GM21526 (cell line): ENCODE measurements around the gene VILL.
"Not testable (repeated sequence)": the region's sequence is repeated elsewhere in the genome, so short reads cannot be mapped to it uniquely, and the experiment has no call there.

Experiments
- ATAC-seq: cut with Tn5 transposase; IDR thresholded peaks from one replicate; pipeline ENCODE4 v1.9.1; 2021; ENCODE audit warnings: moderate library complexity; ENCODE audit not compliant: unreplicated experiment, low FRiP score

Gene VILL

DNA sequence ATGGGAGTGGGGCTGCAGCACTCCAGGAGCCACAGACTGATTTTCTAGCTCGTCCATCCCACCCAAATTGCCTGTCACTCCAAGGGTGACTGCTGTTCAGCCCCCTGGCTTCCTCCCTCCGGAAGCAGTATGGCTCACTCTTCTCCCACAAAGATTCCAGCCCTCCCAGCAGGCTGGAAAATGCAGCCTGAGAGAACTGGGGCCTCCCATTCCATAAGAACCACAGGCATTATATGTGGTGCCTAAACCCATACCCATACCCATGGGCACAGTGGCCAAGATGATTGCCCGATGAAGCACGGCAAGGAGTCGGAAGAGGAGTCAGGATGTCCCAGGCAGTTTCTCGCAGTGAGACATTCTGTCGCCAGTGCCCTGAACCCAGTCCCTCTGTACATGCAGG lies 6.0 kb upstream of the VILL start:
- no peak for ATAC-seq

DNA sequence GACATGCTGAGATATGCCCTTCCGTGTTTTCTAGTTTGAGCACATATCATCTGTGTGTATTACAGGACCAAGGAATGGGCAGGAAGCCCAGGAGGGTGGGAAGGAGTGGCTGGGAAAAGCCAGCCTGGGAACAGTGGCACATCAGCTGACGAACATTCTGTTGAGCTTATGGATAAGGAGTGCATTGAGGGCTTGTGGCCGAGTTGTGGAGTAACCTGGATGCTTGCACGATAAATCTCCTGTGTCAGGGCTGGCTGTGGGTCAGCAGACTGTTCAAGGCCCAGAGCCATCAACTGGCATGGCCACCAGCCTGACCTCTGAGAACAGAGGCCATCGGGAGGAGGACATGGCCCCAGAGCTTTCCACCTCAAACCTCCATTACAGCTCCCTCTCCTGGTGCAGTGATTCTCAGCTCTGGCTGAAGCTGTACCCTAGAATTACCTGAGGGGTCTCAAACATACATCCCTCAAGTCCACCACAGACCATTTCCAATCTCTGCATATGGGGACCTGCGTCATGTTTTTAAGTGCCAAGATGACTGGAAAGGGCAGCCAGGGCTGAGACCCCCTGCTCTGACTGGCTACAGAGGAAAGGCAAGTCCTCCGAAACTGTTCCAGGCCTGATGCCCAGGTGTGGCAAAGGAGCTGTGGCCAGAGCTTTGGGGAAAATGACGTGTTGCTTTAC lies 4.8 kb upstream of the VILL start:
- ATAC-seq: no peak

DNA sequence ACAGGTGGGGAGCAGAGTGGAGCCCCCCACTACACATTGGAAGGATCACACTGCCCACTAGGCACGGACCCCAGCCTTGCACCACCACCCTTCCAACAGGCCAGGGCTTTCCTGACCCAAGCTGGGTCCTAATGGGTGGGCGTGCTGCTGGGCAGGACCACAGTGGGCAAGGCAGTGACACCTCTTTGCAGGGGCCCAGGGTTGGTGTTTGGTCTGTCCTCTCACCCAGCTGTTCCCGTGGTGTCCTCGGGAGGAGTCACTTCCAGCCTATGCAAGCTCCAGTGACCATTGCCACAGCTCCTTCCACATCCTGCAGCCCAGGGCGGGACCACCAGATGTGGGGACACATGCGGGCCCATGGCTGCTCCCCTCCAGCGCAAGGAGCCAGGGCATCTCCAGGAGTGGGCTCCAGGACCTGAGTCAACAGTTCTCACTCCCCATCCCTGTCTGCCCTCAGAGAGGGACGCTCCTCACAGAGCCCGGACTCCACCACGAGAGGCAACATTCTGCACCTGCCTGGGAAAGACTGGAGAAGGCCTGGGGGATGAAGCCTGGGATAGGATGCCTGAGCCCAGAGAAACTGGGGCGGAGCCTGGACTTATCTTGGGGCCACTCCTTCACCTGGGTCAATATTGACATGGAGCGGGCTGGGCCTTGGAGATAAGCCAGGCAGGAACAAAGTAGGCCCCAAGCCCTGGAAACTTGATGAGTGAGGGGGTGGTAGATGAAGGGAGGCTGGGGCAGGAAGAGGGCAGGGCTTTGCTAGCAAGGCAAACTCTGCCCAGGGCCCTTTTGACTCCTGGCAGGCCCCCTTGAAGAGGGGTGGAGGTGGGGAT lies 3.9 kb upstream of the VILL start:
- no peak for ATAC-seq

DNA sequence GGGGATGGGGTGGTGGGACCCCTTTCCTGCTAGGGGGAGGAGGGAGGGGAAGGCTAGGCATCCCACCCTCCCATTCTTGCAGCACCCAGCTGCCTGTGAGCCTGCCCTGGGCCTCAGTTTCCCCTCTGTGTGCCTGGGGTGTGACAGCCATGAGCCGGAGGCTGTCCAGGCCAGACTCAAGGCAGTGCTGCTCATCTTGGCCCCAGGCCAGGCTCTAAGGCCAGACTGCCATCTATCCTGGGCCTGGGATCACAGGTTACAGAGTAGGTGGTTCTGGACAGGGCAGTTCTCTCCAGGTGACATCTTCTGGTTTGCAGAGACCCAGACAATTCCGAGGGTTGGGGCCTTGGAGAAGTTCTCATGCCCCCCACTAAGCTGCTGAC lies 3.3 kb upstream of the VILL start:
- no peak for ATAC-seq

DNA sequence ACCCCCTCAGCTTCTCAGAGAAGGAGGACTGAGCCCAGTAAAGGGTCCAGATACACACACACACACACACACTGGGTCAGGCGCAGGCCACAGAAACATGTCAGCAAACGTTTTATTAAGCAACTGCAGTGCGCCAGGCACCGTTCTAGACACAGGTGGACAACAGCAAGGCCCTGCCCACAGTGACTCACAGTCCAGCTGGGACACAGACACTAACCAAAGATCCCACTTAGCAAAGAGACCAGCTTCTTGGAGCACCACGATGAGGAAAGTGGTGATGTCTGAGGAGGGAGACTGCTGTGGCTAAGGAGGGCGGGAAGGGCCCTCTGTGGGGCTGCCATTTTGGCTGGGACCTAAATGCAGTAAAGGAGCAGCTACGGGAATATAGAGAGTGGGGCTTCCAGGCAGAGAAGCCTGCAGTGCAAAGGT lies 2.8 kb upstream of the VILL start:
- ATAC-seq: no peak

DNA sequence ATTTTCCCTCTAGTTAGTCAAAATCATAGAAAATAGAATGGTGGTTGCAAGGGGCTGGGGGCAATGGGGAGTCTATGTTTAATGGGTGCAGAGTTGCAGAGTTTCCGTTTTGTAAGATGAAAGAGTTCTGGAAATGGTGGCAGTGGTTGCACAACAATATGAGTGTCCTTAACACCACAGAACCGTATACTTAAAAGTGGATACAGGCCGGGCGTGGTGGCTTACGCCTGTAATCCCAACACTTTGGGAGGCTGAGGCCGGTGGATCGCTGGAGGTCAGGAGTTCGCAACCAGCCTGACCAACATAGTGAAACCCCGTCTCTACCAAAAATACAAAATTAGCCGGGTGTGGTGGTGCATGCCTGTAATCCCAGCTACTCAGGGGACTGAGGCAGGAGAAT lies 2.2 kb upstream of the VILL start:
- ATAC-seq: not testable (repeated sequence)

DNA sequence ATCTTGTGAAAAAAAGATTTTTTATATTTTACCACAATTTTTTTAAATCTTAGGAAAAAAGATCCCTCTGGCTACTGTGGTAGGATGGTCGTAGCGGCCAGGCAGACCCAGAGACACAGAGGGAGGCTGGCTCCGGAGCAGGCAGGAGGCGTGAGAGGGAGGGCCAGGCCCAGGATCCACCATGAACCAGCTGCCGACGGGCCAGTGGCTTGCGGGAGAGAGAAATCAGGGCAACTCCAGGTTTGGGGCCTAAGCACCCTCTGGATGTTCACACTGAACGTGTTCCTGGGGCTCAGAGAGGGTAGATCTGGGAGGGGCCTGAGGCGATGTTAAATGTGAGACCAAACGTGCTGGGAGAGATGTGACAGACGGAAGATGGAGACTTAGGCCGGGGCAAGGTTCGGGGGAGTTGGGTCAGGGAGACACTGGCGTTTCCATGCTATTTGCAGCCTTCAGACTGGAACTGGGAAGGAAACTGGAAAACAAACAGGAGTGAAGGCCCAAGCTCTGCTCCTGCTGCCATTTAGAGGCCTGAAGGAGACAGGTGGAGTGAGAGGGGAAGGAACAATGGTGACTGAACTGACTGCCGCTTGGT lies 1.6 kb upstream of the VILL start:
- ATAC-seq: no peak

DNA sequence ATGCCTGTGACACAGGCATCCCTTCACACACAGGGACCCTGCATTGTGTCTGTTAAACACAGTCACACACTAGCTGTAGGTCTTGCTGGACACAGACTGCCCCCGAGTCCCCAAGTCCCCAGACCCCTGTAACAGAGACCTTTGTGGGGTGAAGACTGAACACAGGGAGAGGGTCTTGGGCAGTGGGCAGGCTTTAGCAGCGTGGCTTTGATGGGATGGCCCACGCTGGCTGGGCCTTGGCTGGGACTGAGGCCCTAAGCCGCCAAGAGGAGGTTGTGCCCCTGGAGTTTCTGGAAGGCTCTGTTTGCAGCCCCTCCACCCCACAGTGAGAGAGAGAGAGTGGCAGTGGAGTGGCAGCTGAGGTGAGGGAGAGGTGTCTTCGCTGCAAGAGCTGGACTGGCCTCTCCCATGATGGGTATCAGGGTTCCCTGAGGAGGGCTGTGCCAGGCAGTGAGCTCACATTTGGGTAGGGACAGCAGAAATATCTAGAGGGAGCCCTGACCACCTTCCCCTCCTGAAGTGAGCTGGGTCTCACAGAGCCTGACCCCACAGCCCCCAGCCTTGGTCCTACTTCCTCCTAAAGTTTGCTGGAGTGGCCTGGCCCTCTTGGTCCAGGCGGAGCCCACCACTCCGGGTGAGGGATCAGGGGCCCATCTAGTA lies 635 bp upstream of the VILL start:
- ATAC-seq: no peak

DNA sequence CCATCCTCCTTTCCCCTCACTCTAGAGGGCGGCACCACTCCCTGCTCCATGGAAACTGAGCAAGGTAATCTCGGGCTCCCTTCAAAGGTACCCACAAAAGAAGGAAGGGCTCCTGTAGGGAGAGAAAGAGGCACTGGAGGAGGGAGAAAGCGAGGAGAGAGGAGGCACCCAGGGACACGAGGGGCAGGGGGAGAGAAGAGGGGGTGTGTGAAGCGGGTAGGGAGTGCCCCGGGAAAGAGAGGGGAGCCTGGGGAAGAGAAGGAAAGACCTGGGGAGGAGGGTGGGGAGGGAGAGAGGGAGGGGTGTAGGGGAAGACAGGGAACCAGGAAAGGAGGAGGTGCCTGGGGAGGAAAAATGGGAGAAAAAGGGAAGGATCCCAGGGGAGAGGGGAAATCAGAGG lies 523 bp downstream of the VILL start:
- ATAC-seq: no peak

DNA sequence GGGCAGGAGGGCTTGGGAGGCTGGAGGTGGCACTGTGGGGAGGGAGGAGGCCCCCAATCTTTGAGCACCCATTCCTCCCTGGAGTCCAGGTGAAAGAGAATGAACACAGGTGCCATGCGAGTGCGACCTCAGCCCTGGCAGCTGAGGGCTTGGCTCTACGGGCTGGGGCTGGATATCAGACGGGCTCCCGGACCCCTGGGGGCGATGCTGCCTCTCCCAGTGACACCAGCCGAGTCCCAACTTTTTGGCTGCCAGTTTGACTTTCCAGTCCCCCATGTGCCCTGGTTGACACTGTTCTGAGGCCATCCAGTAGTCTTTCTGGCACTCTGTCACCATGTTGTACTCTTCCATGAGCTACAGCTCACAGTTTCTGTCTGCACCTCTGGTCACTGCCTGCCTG lies 1.2 kb downstream of the VILL start:
- ATAC-seq: no peak

DNA sequence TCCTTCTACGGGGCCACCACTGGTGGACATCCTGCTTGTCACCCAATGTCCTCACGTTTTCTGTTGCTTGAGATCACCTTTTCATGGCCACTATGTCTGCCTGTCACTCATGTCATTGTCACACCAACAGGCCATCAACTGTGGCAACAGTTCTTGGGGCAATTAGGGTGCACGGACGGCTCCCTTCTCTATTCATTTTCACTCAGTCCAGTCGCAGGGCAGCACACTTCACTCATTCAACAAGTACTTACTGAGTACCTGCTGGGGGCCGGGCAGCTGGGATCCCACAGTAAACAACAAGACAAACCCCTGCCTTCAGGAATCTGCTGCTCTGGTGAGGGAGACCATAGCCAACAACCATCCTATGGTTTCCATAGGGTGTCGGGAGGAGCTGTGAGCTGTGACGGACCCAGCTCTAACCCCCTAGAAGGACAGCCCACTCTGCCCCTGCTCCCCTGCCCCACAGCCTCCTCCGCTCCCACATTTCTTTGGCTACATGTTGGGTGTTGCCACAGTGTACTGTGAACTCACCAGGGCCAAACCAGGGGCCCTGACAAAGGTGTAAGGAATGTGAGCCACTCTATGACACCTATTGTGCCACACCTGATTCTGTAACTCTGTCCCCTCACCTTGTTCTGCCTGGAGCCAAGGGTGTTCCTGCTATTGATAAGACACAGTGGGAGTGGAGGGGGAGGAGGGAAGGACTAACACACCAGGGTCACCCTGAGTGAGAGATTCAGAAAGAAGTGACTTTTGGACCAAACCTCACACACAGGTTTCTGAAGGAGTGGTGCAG lies 1.9 kb downstream of the VILL start:
- no peak for ATAC-seq

DNA sequence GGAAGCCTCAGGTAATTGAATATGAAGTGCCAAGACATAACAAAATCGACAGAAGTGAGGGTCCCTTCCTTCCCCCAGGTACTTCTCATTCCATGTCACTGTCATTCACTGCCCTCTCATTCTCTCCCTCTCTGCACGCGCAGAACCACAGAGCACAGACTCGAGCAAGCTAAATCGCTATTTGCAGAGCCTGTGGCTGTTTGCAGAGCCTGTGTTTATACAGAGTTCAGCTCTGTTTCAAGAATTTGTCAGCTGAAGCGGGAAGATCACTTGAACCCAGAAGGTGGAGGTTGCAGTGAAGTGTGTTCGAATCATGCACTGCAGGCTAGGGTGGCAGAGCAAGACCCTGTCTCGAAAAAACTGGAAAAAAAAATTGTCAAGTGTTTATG lies 2.5 kb downstream of the VILL start:
- ATAC-seq: no peak

DNA sequence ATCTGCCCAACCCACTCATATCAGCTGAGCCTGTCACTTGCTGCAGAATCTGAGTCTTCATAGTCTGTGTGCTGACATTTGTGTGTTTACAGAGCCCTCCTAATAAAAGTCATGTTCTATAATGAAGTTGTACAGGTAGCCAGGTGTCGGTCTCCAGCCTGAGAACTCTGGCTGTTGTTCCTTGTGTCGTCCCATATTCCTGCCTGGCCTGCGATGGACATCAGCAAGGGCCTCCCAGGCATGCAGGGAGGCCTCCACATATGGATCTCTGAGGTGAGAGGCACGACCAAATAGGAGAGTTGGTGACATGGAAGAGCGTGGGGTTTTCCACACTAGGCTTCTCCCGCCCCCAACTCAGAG lies 2.9 kb downstream of the VILL start:
- no peak for ATAC-seq

DNA sequence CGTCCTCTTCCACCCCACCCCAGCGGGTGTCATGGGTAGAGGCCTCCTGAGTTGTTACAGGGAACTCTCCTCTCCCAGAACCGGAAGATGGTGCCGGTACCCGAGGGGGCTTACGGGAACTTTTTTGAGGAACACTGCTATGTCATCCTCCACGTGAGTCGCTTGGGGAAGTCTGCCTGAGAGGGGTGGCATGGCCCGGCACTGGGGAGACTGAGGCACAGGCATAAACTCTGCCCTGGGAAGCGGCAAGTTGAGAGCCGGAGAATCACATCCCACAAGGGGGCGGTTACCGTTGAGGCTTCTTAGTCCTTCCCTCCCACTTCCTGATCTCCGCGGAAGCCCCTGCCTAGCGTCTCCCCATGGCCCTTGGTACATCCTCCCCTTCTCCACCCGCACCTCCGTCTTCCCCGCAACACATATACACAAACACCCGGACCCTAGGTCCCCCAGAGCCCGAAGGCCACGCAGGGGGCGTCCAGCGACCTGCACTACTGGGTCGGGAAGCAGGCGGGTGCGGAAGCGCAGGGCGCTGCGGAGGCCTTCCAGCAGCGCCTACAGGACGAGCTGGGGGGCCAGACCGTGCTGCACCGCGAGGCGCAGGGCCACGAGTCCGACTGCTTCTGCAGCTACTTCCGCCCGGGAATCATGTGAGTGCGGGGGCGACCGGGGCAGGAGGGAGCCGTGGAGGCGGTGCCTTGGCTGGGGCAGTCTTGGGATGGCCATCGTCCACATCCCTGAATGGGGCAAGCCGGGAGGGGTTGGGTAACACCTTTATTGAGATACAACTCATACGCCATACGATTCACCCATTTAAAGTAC lies 3.4 kb downstream of the VILL start:
- peak; percentile 46 for ATAC-seq

DNA sequence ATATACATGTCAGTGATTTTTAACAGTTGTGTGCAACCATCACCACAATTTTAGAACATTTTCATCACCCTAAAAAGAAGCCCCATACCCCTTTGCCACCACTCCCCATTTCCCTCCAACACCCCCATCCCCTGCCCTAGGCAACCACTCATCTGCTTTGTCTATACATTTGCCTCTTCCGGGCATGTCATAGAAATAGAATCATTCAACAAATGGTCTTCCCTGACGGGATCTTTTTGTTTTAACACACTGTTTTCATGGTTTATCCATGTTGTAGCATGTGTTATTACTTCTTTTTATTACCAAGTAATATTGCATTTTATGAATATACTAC lies 4.0 kb downstream of the VILL start:
- ATAC-seq: no peak

DNA sequence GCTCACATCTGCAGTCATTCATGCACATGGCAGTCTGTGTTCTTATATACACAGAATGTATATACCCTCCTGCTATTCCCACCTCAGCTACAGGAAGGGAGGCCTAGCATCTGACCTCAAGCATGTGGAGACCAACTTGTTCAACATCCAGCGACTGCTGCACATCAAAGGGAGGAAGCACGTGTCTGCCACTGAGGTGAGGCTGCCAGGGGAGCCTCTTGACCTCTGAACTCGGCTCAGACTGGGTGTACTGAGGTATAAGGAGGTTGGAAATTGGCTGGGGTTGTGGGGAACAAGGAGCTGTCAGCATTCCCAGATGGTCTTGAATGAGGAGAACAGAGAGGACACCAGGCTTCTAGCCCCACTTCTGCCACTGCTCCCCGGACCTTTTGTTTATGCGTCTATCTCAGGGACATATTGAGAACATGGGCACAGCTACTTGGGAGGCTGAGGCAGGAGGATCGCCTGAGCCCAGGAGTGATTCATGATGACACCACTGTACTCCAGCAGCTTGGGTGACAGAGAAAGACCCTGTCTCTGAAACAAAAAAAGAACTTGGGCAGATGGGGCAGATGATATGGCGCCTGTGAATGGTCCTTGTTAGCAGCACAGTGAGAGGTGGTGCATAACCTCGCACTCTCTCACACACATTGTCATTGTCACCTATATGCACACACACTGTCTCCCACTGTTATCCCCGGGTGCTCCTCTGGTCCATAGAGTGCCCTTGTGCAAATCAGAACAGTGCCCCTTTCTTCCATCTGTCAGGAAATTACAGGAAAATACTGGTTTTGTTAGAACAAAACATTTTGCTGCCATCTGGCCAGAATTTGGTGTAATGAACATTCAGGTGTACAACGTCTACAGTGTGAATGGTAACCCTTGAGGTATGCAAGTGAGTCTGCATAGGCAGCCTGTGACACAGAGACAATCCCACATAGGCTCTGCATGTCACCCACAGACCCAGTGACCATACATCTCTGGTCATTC lies 5.4 kb downstream of the VILL start:
- no peak for ATAC-seq

DNA sequence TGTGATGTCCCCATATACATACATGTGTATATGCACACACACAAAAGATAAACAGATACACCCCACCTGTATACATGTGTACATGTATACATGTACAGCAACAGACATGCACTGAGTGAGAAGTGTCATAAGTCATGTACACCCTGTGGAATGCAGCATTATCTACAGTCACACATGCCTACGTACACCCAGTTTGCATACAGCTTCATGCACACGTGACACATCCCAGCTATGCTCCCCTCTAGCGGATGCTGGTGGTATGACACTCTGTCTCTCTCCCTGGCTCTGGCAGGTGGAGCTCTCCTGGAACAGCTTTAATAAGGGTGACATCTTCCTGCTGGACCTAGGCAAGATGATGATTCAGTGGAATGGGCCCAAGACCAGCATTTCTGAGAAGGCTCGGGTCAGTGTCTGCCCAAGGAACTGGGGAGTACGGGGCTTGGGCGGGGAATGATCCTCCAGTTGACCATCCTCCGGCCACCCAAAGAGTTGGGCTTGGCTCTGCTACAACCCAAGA lies 6.3 kb downstream of the VILL start:
- ATAC-seq: peak; percentile 60

DNA sequence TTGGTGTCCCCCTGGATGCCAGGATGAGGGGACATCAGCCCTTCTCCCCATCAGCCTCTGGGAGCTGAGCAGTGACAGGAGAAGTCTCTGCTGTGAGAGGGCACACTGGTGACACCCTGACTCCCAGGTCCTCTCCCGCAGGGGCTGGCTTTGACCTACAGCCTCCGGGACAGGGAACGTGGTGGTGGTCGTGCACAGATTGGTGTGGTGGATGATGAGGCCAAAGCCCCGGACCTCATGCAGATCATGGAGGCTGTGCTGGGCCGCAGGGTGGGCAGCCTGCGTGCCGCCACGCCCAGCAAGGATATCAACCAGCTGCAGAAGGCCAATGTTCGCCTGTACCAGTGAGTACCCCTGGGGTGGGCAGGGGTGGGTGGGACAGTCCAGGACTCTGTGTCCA lies 6.8 kb downstream of the VILL start:
- no peak for ATAC-seq
